Measurements from ENCODE around the gene MRPL39. TPM values are rescaled to one million over a fixed set of nuclear protein-coding genes. Genes with fewer than 3 reads are reported as not detected.

Gene MRPL39
- polyA plus RNA-seq, 1 of the 3 experiments (the other 2 are of a cell fraction), result 26.9 TPM

DNA sequence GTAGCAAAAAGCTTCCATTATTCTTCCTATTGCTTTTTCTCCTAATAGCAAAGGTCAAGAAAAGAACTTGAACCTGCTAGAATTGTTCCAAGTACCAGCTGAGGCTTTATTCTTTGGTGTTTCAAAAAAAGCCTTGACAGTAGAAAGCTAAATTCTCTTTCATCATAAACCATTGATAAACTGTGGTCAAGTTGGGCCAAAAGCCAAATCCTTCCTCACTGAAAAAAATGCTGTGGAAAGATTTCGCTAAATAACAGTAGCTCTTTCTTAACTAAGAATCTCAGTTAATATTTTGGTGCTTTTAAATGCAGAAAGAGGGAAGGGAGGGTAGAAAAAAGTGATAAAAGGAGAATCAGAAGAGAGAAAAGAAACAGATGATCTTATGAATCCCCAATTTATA, 17.8 kb upstream of the MRPL39 start:
- Histone ChIP-seq H3K79me2 (ENCODE audit: insufficient read depth) (no peaks in the 10 kb centered on the region), H3K9me3 (no peaks in the 10 kb centered on the region), H3K4me2 (no peak overlapping the region), H3F3A (replicated peaks; ENCODE audit: insufficient read depth) (no peaks in the 10 kb centered on the region), H2AFZ (ENCODE audit: low read depth) (no peak overlapping the region), H3K27me3 (ENCODE audit: insufficient read depth) (no peaks in the 10 kb centered on the region), H3K4me1 (ENCODE audit: control insufficient read depth in 1 of 2, insufficient read depth in 2 of 2, low read depth in 1 of 2, low read length in 1 of 2) (peaks cover 0 to 6% of the 10 kb centered on the region in 2 experiments; a peak in 2 of 4 replicates), H4K20me1 (ENCODE audit: insufficient read depth) (no peaks in the 10 kb centered on the region), H3K4me3 (ENCODE audit: low read depth in 2 of 2, low read length in 1 of 2) (no peak overlapping the region), H3K9me2 (no peaks in the 10 kb centered on the region), H3K9ac (no peak overlapping the region), H3K36me3 (replicated peaks in 1 of 2; ENCODE audit: control insufficient read depth in 1 of 2, insufficient read depth in 2 of 2, low read length in 1 of 2) (no peaks in the 10 kb centered on the region), H3K27ac (ENCODE audit: low read depth in 2 of 2, low read length in 1 of 2) (no peak overlapping the region)
- TF ChIP-seq, protein P1, sequence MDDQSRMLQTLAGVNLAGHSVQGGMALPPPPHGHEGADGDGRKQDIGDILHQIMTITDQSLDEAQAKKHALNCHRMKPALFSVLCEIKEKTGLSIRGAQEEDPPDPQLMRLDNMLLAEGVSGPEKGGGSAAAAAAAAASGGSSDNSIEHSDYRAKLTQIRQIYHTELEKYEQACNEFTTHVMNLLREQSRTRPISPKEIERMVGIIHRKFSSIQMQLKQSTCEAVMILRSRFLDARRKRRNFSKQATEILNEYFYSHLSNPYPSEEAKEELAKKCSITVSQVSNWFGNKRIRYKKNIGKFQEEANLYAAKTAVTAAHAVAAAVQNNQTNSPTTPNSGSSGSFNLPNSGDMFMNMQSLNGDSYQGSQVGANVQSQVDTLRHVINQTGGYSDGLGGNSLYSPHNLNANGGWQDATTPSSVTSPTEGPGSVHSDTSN (IDR thresholded peaks at IDR 0.05), result no peak
- TF ChIP-seq CHD2 (IDR thresholded peaks at IDR 0.05; ENCODE audit: low read length, partially characterized antibody) (no peak), SIN3A (IDR thresholded peaks at IDR 0.05; ENCODE audit: borderline replicate concordance, low read depth, low read length) (no peak)
- ChIA-PET CTCF (interaction anchor here (0.9 kb wide), 1 partner anchor 9 kb away, joined by 3 read pairs; no protein-coding TSS in a partner anchor), POLR2A (no interaction called here)
- no peak for DNase-seq
- WGBS (ENCODE audit: low lambda C conversion rate), result 87% methylated on average over 1 of the region's 1 CpG

DNA sequence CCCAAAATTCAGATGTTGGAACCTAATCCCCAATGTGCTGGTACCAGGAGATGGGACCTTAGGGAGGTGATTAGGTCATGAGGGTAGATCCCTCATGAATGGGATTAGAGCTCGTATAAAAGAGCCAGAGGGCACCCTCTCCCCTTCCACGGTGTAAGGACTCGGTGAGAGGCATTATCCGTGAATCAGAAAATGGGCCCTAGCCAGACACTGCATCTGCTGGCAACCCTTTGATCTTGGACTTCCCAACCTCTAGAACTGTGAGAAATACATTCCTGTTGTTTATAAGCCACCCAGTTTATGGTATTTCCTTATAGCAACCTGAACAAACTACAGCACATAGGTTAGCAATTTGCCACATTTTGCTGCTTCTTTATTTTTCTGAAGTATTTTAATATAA, 17.2 kb upstream of the MRPL39 start:
- no peaks in the 10 kb centered on the region for H3K36me3 ChIP-seq (replicated peaks in 1 of 2; ENCODE audit: control insufficient read depth in 1 of 2, insufficient read depth in 2 of 2, low read length in 1 of 2)
- H3K27ac ChIP-seq (ENCODE audit: low read depth in 2 of 2, low read length in 1 of 2), result no peak overlapping the region
- CTCF ChIA-PET, result interaction anchor here (0.9 kb wide), 1 partner anchor 9 kb away, joined by 3 read pairs; no protein-coding TSS in a partner anchor
- H3F3A ChIP-seq (replicated peaks; ENCODE audit: insufficient read depth), result no peaks in the 10 kb centered on the region
- no peaks in the 10 kb centered on the region for H3K79me2 ChIP-seq (ENCODE audit: insufficient read depth)
- peaks cover 0 to 6% of the 10 kb centered on the region in 2 experiments; a peak in 2 of 4 replicates for H3K4me1 ChIP-seq (ENCODE audit: control insufficient read depth in 1 of 2, insufficient read depth in 2 of 2, low read depth in 1 of 2, low read length in 1 of 2)
- no peak for DNase-seq
- H4K20me1 ChIP-seq (ENCODE audit: insufficient read depth), result no peaks in the 10 kb centered on the region
- H3K9me3 ChIP-seq, result no peaks in the 10 kb centered on the region
- no peak overlapping the region for H3K4me2 ChIP-seq
- H3K4me3 ChIP-seq (ENCODE audit: low read depth in 2 of 2, low read length in 1 of 2), result no peak overlapping the region
- no peaks in the 10 kb centered on the region for H3K27me3 ChIP-seq (ENCODE audit: insufficient read depth)
- WGBS (ENCODE audit: low lambda C conversion rate), result 92% methylated on average over 4 of the region's 4 CpGs
- H3K9me2 ChIP-seq, result no peaks in the 10 kb centered on the region
- POLR2A ChIA-PET, result no interaction called here
- no peak for TF ChIP-seq NFIC (IDR thresholded peaks at IDR 0.05; ENCODE audit: borderline replicate concordance)
- TF ChIP-seq TEAD4 (IDR thresholded peaks at IDR 0.05; ENCODE audit: borderline replicate concordance, insufficient read depth), result no peak
- TF ChIP-seq MXI1 (IDR thresholded peaks at IDR 0.05; ENCODE audit: low read depth, low read length), result no peak
- no peak for TF ChIP-seq RFX5 (IDR thresholded peaks at IDR 0.05; ENCODE audit: low read length)
- TF ChIP-seq GABPA (IDR thresholded peaks at IDR 0.05; ENCODE audit: low read depth), result no peak
- TF ChIP-seq POLR2AphosphoS5 (IDR thresholded peaks at IDR 0.05; ENCODE audit: low read depth, low read length), result no peak
- TF ChIP-seq TCF12 (IDR thresholded peaks at IDR 0.05), result no peak
- H3K9ac ChIP-seq, result no peak overlapping the region
- no peak overlapping the region for H2AFZ ChIP-seq (ENCODE audit: low read depth)

DNA sequence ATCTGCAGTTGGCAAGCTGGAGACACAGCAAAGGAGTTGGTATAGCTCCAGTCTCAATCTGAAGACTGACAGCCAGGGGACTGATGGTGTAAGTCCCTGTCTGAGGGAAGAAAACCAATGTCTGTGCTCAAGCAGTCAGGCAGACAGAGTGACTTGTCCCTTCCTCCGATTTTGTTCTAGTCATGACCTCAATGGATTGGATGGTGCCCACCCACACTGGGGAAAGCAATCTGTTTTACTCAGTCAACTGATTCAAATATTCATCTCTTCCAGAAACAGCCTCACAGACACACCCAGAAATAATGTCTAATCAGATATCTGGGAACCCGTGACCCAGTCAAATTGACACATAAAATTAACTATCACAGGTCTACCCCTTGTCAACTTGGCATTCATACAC, 11.9 kb upstream of the MRPL39 start:
- Histone ChIP-seq H3K4me1 (ENCODE audit: control insufficient read depth in 1 of 2, insufficient read depth in 2 of 2, low read depth in 1 of 2, low read length in 1 of 2) (peaks cover 0 to 3% of the 10 kb centered on the region in 2 experiments; a peak in 2 of 4 replicates), H3K27me3 (ENCODE audit: insufficient read depth) (no peaks in the 10 kb centered on the region), H3K27ac (ENCODE audit: low read depth in 2 of 2, low read length in 1 of 2) (no peak overlapping the region), H3K4me3 (ENCODE audit: low read depth in 2 of 2, low read length in 1 of 2) (no peak overlapping the region), H3K79me2 (ENCODE audit: insufficient read depth) (no peaks in the 10 kb centered on the region), H3K9ac (no peak overlapping the region), H3K36me3 (replicated peaks in 1 of 2; ENCODE audit: control insufficient read depth in 1 of 2, insufficient read depth in 2 of 2, low read length in 1 of 2) (no peaks in the 10 kb centered on the region), H3F3A (replicated peaks; ENCODE audit: insufficient read depth) (no peaks in the 10 kb centered on the region), H3K9me2 (no peaks in the 10 kb centered on the region), H3K4me2 (no peak overlapping the region), H3K9me3 (no peaks in the 10 kb centered on the region), H4K20me1 (ENCODE audit: insufficient read depth) (no peaks in the 10 kb centered on the region), H2AFZ (ENCODE audit: low read depth) (no peak overlapping the region)
- 67% methylated on average over 2 of the region's 2 CpGs for WGBS (ENCODE audit: low lambda C conversion rate)
- DNase-seq, result no peak
- CTCF ChIA-PET, result interaction anchor here (3.3 kb wide), 1 partner anchor 11 kb away, joined by 24 read pairs; no protein-coding TSS in a partner anchor
- POLR2A ChIA-PET, result no interaction called here
- TF ChIP-seq POLR2AphosphoS5 (IDR thresholded peaks at IDR 0.05; ENCODE audit: low read depth, low read length), result no peak
- no peak for TF ChIP-seq SIN3A (IDR thresholded peaks at IDR 0.05; ENCODE audit: borderline replicate concordance, low read depth, low read length)
- no peak for TF ChIP-seq RFX5 (IDR thresholded peaks at IDR 0.05; ENCODE audit: low read length)
- TF ChIP-seq, protein P2, sequence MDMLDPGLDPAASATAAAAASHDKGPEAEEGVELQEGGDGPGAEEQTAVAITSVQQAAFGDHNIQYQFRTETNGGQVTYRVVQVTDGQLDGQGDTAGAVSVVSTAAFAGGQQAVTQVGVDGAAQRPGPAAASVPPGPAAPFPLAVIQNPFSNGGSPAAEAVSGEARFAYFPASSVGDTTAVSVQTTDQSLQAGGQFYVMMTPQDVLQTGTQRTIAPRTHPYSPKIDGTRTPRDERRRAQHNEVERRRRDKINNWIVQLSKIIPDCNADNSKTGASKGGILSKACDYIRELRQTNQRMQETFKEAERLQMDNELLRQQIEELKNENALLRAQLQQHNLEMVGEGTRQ (IDR thresholded peaks at IDR 0.05; ENCODE audit: borderline replicate concordance, low read depth, low read length), result no peak
- TF ChIP-seq TAF1 (IDR thresholded peaks at IDR 0.05; ENCODE audit: borderline replicate concordance, low read depth, low read length), result no peak
- no peak for TF ChIP-seq RAD21 (IDR thresholded peaks at IDR 0.05; ENCODE audit: low read length)
- no peak for TF ChIP-seq SMC3 (IDR thresholded peaks at IDR 0.05; ENCODE audit: low read depth, low read length)
- TF ChIP-seq, protein P3, sequence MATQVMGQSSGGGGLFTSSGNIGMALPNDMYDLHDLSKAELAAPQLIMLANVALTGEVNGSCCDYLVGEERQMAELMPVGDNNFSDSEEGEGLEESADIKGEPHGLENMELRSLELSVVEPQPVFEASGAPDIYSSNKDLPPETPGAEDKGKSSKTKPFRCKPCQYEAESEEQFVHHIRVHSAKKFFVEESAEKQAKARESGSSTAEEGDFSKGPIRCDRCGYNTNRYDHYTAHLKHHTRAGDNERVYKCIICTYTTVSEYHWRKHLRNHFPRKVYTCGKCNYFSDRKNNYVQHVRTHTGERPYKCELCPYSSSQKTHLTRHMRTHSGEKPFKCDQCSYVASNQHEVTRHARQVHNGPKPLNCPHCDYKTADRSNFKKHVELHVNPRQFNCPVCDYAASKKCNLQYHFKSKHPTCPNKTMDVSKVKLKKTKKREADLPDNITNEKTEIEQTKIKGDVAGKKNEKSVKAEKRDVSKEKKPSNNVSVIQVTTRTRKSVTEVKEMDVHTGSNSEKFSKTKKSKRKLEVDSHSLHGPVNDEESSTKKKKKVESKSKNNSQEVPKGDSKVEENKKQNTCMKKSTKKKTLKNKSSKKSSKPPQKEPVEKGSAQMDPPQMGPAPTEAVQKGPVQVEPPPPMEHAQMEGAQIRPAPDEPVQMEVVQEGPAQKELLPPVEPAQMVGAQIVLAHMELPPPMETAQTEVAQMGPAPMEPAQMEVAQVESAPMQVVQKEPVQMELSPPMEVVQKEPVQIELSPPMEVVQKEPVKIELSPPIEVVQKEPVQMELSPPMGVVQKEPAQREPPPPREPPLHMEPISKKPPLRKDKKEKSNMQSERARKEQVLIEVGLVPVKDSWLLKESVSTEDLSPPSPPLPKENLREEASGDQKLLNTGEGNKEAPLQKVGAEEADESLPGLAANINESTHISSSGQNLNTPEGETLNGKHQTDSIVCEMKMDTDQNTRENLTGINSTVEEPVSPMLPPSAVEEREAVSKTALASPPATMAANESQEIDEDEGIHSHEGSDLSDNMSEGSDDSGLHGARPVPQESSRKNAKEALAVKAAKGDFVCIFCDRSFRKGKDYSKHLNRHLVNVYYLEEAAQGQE (IDR thresholded peaks at IDR 0.05; ENCODE audit: low read depth, low read length), result no peak
- TF ChIP-seq MXI1 (IDR thresholded peaks at IDR 0.05; ENCODE audit: low read depth, low read length), result no peak
- TF ChIP-seq EZH2phosphoT487 (IDR thresholded peaks at IDR 0.05; ENCODE audit: borderline replicate concordance, low read depth), result no peak
